IPS-20b (cell line): ENCODE results near the gene CGNL1.

ENCODE experiments used
- H3K27ac ChIP-seq: one replicate; pipeline ENCODE4 v1.5.1; 2013; ENCODE audit warnings: low read length
- H3K27me3 ChIP-seq: 2 replicates; pipeline ENCODE4 v1.6.1; 2013; ENCODE audit warnings: mild to moderate bottlenecking, low read length, inconsistent platforms; ENCODE audit not compliant: insufficient read depth
- H3K36me3 ChIP-seq: 2 replicates; pipeline ENCODE4 v1.6.1; 2013; ENCODE audit warnings: low read depth, mild to moderate bottlenecking, inconsistent platforms, low read length, moderate library complexity; ENCODE audit not compliant: insufficient read depth
- H3K4me1 ChIP-seq: 2 replicates; pipeline ENCODE4 v1.6.1; 2013; ENCODE audit warnings: mild to moderate bottlenecking, control low read depth, inconsistent platforms, low read length, moderate library complexity; ENCODE audit not compliant: insufficient read depth
- H3K4me3 ChIP-seq: 2 replicates; pipeline ENCODE4 v1.5.1; 2013; ENCODE audit warnings: mild to moderate bottlenecking, low read length, inconsistent platforms
- H3K9ac ChIP-seq: 2 replicates; pipeline ENCODE4 v1.6.1; 2013; ENCODE audit warnings: low read depth, mild to moderate bottlenecking, inconsistent platforms, low read length, moderate library complexity
- H3K9me3 ChIP-seq: 2 replicates; pipeline ENCODE4 v1.6.1; 2013; ENCODE audit warnings: mild to moderate bottlenecking, low read depth, low read length, inconsistent platforms; ENCODE audit not compliant: insufficient read depth

Gene CGNL1

GRCh38 chr15:57389991-57390390 lies 13.7 kb downstream of the CGNL1 start:
- H3K36me3 ChIP-seq = 0 out of 2 replicates have a peak, but pooled peaks cover 3% of the 10 kb centered on the region
- H3K27ac ChIP-seq = peak overlapping the region; percentile 2
- H3K9ac ChIP-seq = no peak overlapping the region
- H3K4me1 ChIP-seq = peaks cover 46% of the 10 kb centered on the region
- no peaks in the 10 kb centered on the region for H3K9me3 ChIP-seq
- H3K4me3 ChIP-seq = no peak overlapping the region
- no peaks in the 10 kb centered on the region for H3K27me3 ChIP-seq

DNA sequence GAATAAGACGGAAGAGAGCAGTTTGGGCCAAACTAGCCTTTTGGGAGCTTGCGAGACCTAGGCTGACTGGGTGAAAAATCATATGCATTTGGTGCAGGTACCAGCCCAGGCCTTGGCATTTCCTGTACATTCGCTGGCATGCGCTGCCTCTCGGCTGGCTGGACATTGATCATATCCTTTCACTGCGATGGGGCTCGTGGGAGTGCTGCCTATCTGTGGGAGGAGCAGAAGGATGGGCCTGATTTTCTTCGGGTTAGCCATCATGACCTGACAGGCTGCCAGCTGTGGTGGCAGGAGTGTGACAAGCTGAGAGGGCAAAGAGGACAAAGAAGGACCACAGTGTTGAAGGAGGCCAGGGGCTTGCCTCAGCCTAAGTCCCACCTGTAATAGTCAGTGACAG lies 14.3 kb downstream of the CGNL1 start:
- Histone ChIP-seq H3K27ac (peak overlapping the region; percentile 2), H3K9ac (no peak overlapping the region), H3K27me3 (no peaks in the 10 kb centered on the region), H3K36me3 (0 out of 2 replicates have a peak, but pooled peaks cover 3% of the 10 kb centered on the region), H3K4me1 (peaks cover 40% of the 10 kb centered on the region), H3K9me3 (no peaks in the 10 kb centered on the region), H3K4me3 (no peak overlapping the region)

GRCh38 chr15:57391537-57391936 lies 15.2 kb downstream of the CGNL1 start:
- Histone ChIP-seq H3K27ac (no peak overlapping the region), H3K4me3 (no peak overlapping the region), H3K36me3 (0 out of 2 replicates have a peak, but pooled peaks cover 3% of the 10 kb centered on the region), H3K9me3 (no peaks in the 10 kb centered on the region), H3K4me1 (peaks cover 34% of the 10 kb centered on the region), H3K27me3 (no peaks in the 10 kb centered on the region), H3K9ac (no peak overlapping the region)

GRCh38 chr15:57393061-57393460 lies 16.8 kb downstream of the CGNL1 start:
- Histone ChIP-seq H3K4me1 (peaks cover 20% of the 10 kb centered on the region), H3K27me3 (no peaks in the 10 kb centered on the region), H3K4me3 (no peak overlapping the region), H3K9ac (no peak overlapping the region), H3K27ac (no peak overlapping the region), H3K36me3 (0 out of 2 replicates have a peak, but pooled peaks cover 8% of the 10 kb centered on the region), H3K9me3 (no peaks in the 10 kb centered on the region)

GRCh38 chr15:57395292-57395691 lies 19.0 kb downstream of the CGNL1 start:
- Histone ChIP-seq H3K27me3 (no peaks in the 10 kb centered on the region), H3K4me1 (peaks cover 5% of the 10 kb centered on the region; the same call in 1 of the 2 replicates), H3K36me3 (0 out of 2 replicates have a peak, but pooled peaks cover 8% of the 10 kb centered on the region), H3K9me3 (no peaks in the 10 kb centered on the region), H3K27ac (no peak overlapping the region), H3K4me3 (no peak overlapping the region), H3K9ac (no peak overlapping the region)

GRCh38 chr15:57398336-57398735 lies 22.0 kb downstream of the CGNL1 start:
- Histone ChIP-seq H3K27me3 (no peaks in the 10 kb centered on the region), H3K36me3 (0 out of 2 replicates have a peak, but pooled peaks cover 5% of the 10 kb centered on the region), H3K4me3 (no peak overlapping the region), H3K4me1 (peaks cover 14% of the 10 kb centered on the region), H3K9ac (no peak overlapping the region), H3K9me3 (no peaks in the 10 kb centered on the region), H3K27ac (no peak overlapping the region)

DNA sequence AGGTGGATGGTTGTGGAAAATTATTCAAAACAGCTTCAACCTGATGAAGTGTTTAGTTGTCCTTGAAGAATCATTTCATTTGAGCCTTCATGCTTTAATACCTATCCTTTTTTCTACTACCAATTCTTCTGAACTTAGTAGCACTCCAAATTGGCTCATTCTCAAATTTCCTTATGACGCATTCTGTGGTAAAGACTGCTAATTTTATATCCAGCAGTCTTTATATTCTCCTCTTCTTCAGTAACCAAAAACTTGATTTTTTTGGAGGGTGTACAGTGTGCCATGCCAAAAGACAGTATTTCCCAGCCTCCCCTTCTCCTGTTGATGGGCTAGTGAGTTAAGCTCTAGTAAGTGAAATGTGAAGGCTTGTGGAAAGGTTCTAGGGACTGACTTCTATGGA lies 25.2 kb downstream of the CGNL1 start:
- H3K27ac ChIP-seq = no peak overlapping the region

GRCh38 chr15:57403017-57403416 lies 26.7 kb downstream of the CGNL1 start:
- peaks cover 5% of the 10 kb centered on the region; the same call in 1 of the 2 replicates for H3K36me3 ChIP-seq
- H3K4me3 ChIP-seq = no peak overlapping the region
- H3K27ac ChIP-seq = peak overlapping the region; percentile 33
- no peaks in the 10 kb centered on the region for H3K27me3 ChIP-seq
- no peaks in the 10 kb centered on the region for H3K9me3 ChIP-seq
- no peak overlapping the region for H3K9ac ChIP-seq
- peaks cover 38% of the 10 kb centered on the region for H3K4me1 ChIP-seq

More for the DNA sequence above, 25.2 kb downstream of the CGNL1 start:
- peaks cover 38% of the 10 kb centered on the region for H3K4me1 ChIP-seq
- no peaks in the 10 kb centered on the region for H3K9me3 ChIP-seq
- 0 out of 2 replicates have a peak, but pooled peaks cover 5% of the 10 kb centered on the region for H3K36me3 ChIP-seq
- H3K4me3 ChIP-seq = no peak overlapping the region
- no peak overlapping the region for H3K9ac ChIP-seq
- no peaks in the 10 kb centered on the region for H3K27me3 ChIP-seq

GRCh38 chr15:57403566-57404325 lies 27.4 kb downstream of the CGNL1 start:
- Histone ChIP-seq H3K36me3 (peaks cover 5% of the 10 kb centered on the region; the same call in 1 of the 2 replicates), H3K4me3 (no peak overlapping the region), H3K27me3 (no peaks in the 10 kb centered on the region), H3K27ac (peak overlapping the region; percentile 23), H3K9ac (no peak overlapping the region), H3K4me1 (peaks cover 35% of the 10 kb centered on the region), H3K9me3 (no peaks in the 10 kb centered on the region)

DNA sequence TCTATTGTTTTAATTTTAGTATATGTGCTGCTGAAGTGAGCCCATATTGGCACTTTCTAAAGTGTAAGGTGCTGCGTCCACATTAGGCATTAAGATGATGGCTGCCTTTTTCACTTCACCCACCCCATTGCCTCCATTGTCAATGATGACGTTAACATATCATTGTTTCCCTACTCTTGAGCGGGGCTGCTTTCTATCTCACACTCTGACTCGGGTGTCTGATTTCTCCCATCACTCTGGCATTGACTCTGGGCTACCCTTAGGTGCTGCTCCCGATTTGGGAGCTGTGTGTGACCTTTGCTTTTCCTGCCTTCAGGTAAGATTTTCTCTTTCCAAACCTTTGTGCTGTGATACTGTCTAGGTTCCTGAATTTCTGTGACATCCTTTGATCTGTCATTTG lies 28.8 kb downstream of the CGNL1 start:
- no peaks in the 10 kb centered on the region for H3K9me3 ChIP-seq
- no peak overlapping the region for H3K27ac ChIP-seq

GRCh38 chr15:57406062-57406772 lies 29.9 kb downstream of the CGNL1 start:
- Histone ChIP-seq H3K9me3 (no peaks in the 10 kb centered on the region), H3K27ac (no peak overlapping the region), H3K36me3 (peaks cover 5% of the 10 kb centered on the region; the same call in 1 of the 2 replicates), H3K27me3 (no peaks in the 10 kb centered on the region), H3K4me1 (peaks cover 35% of the 10 kb centered on the region), H3K4me3 (no peak overlapping the region), H3K9ac (no peak overlapping the region)

More for the DNA sequence above, 28.8 kb downstream of the CGNL1 start:
- peaks cover 5% of the 10 kb centered on the region; the same call in 1 of the 2 replicates for H3K36me3 ChIP-seq
- H3K4me3 ChIP-seq = no peak overlapping the region
- H3K4me1 ChIP-seq = peaks cover 35% of the 10 kb centered on the region
- H3K9ac ChIP-seq = no peak overlapping the region
- H3K27me3 ChIP-seq = no peaks in the 10 kb centered on the region
